Effector CD4-positive, alpha-beta T cell (primary cell): Measurements from ENCODE around the gene TGFBR3L.
"Not testable (repeated sequence)": the region's sequence is repeated elsewhere in the genome, so short reads cannot be mapped to it uniquely, and the experiment has no call there.

Experiments
- DNase-seq: peaks from one replicate; pipeline ENCODE4 v3.0.0-alpha.2; 2020

TGFBR3L gene

GRCh38 chr19:7928741-7929701 is 14.4 kb downstream of the TGFBR3L start:
- DNase-seq: peak; percentile 71

GRCh38 chr19:7930030-7930429 is 15.4 kb downstream of the TGFBR3L start:
- not testable (repeated sequence) for DNase-seq

- DNase-seq: no peak
Measured at GRCh38 chr19:7930765-7931164, 16.1 kb downstream of the TGFBR3L start.

GRCh38 chr19:7931221-7932061 is 16.8 kb downstream of the TGFBR3L start:
- no peak for DNase-seq

GRCh38 chr19:7932276-7932929 is 17.8 kb downstream of the TGFBR3L start:
- DNase-seq: no peak

- DNase-seq: no peak
Measured at GRCh38 chr19:7932930-7933300, 18.3 kb downstream of the TGFBR3L start.

- DNase-seq: no peak
Measured at GRCh38 chr19:7933411-7933810, 18.8 kb downstream of the TGFBR3L start.

- no peak for DNase-seq
Measured at GRCh38 chr19:7933828-7934725, 19.4 kb downstream of the TGFBR3L start.

- no peak for DNase-seq
Measured at GRCh38 chr19:7934766-7935165, 20.1 kb downstream of the TGFBR3L start.

GRCh38 chr19:7940841-7941240 is 26.2 kb downstream of the TGFBR3L start:
- no peak for DNase-seq

- DNase-seq: no peak
Measured at GRCh38 chr19:7941895-7942596, 27.4 kb downstream of the TGFBR3L start.

GRCh38 chr19:7942981-7943443 is 28.4 kb downstream of the TGFBR3L start:
- no peak for DNase-seq

GRCh38 chr19:7943444-7944176 is 29.0 kb downstream of the TGFBR3L start, which contains the start of gene TIMM44:
TSS of gene TIMM44 (minus strand) at chr19:7943666. CDS start at chr19:7943651, 15 bp downstream.
- DNase-seq: peak; percentile 97

GRCh38 chr19:7944177-7944761 is 29.6 kb downstream of the TGFBR3L start:
- DNase-seq: peak; percentile 81

GRCh38 chr19:7947939-7948338 is 33.3 kb downstream of the TGFBR3L start:
- DNase-seq: no peak

- DNase-seq: no peak
Measured at GRCh38 chr19:7953060-7953459, 38.4 kb downstream of the TGFBR3L start.

- no peak for DNase-seq
Measured at GRCh38 chr19:7953576-7953975, 38.9 kb downstream of the TGFBR3L start.

GRCh38 chr19:7955696-7956095 is 41.1 kb downstream of the TGFBR3L start:
- DNase-seq: no peak

- DNase-seq: no peak
Measured at GRCh38 chr19:7959211-7959610, 44.6 kb downstream of the TGFBR3L start.

GRCh38 chr19:7961082-7961481 is 46.5 kb downstream of the TGFBR3L start:
- DNase-seq: not testable (repeated sequence)
